B cell (primary cell): ENCODE data around the gene HOXC4. TPM values are rescaled to one million over a fixed set of nuclear protein-coding genes. Genes with fewer than 3 reads are reported as not detected.

ENCODE experiments used
- ATAC-seq: fragments of 200-7000 bp; cut with Tn5 transposase; one replicate; pipeline ENCODE4 v1.10.0; 2021; ENCODE audit warnings: low read depth, mild to moderate bottlenecking, moderate number of reproducible peaks, moderate library complexity
- CTCF ChIA-PET: fragments of 350-600 bp; sonication (Branson Sonifier 250); formaldehyde crosslinking; loops from one replicate; lab custom pipeline; 2021; ENCODE audit warnings: antibody characterized with exemption, inconsistent platforms; lab: Charles Lee
- POLR2A ChIA-PET: fragments of 350-600 bp; sonication (Branson Sonifier 250); formaldehyde crosslinking; loops from one replicate; lab custom pipeline; 2021; ENCODE audit warnings: antibody characterized with exemption; lab: Charles Lee
- DNase-seq: peaks from one replicate; pipeline ENCODE4 v3.0.0; 2013
- H2AFZ ChIP-seq: 2 replicates; pipeline ENCODE4 v1.6.1; 2012; ENCODE audit warnings: mild to moderate bottlenecking, low read depth, low read length; ENCODE audit not compliant: insufficient read depth, poor library complexity, severe bottlenecking
- H3K27ac ChIP-seq, 2 donors: 1 replicate in 1 of 2; 2 replicates in 1 of 2; pipeline ENCODE4 v1.5.1; 2012 to 2013; ENCODE audit warnings: low read length in 2 of 2, mild to moderate bottlenecking in 2 of 2, moderate library complexity in 1 of 2
- H3K27me3 ChIP-seq, 4 experiments: fragments of 200-600 bp in 1 of 4; sonication (generic) in 1 of 4; replicated peaks in 1 of 4; 1 replicate in 2 of 4; 2 replicates in 2 of 4; pipeline versions ENCODE4 v1.6.1 to v1.7.0; 2013 to 2016; ENCODE audit warnings: low read length in 3 of 4, mild to moderate bottlenecking in 2 of 4, mixed read lengths in 1 of 4, moderate library complexity in 1 of 4; ENCODE audit not compliant: insufficient read depth in 4 of 4, control insufficient read depth in 3 of 4; ENCODE audit errors: control extremely low read depth in 1 of 4
- H3K36me3 ChIP-seq, 2 experiments: replicated peaks in 1 of 2; 1 replicate in 1 of 2; 2 replicates in 1 of 2; pipeline versions ENCODE4 v1.6.1 to v1.7.1; 2013; ENCODE audit warnings: low read length in 1 of 2; ENCODE audit not compliant: insufficient read depth in 2 of 2, control insufficient read depth in 1 of 2; ENCODE audit errors: control extremely low read depth in 1 of 2, extremely low read depth in 1 of 2
- H3K4me1 ChIP-seq, 2 donors: fragments of 200-600 bp in 1 of 2; sonication (generic) in 1 of 2; 1 replicate in 1 of 2; 2 replicates in 1 of 2; pipeline versions ENCODE4 v1.5.1 to v1.6.1; 2013 to 2017; ENCODE audit warnings: low read length in 2 of 2; ENCODE audit not compliant: control insufficient read depth in 2 of 2, insufficient read depth in 2 of 2
- H3K4me2 ChIP-seq: replicated peaks from 2 replicates; pipeline ENCODE3; 2012; ENCODE audit warnings: mild to moderate bottlenecking, low read depth, low read length; ENCODE audit not compliant: poor library complexity, severe bottlenecking
- H3K4me3 ChIP-seq, 5 experiments: fragments of 200-600 bp in 1 of 5; sonication (generic) in 1 of 5; 1 replicate in 3 of 5; 2 replicates in 2 of 5; pipeline versions ENCODE4 v1.5.1 to v1.7.0; 2011 to 2016; ENCODE audit warnings: low read length in 4 of 5, mild to moderate bottlenecking in 4 of 5, low read depth in 2 of 5, control low read depth in 1 of 5, moderate library complexity in 1 of 5; ENCODE audit not compliant: insufficient read depth in 1 of 5; ENCODE audit errors: control extremely low read depth in 1 of 5, extremely low read depth in 1 of 5
- H3K79me2 ChIP-seq: fragments of 200-600 bp; sonication (generic); one replicate; pipeline ENCODE4 v1.6.0; 2016; ENCODE audit warnings: low read length; ENCODE audit not compliant: control insufficient read depth, insufficient read depth
- H3K9ac ChIP-seq: fragments of 200-600 bp; sonication (generic); 2 replicates; pipeline ENCODE4 v1.6.1; 2017; ENCODE audit warnings: mild to moderate bottlenecking, low read length, moderate library complexity
- H3K9me3 ChIP-seq, 3 donors: one replicate each; pipeline versions ENCODE4 v1.6.1 to v1.7.1; 2013; ENCODE audit warnings: low read length in 2 of 3; ENCODE audit not compliant: control insufficient read depth in 2 of 3, insufficient read depth in 1 of 3; ENCODE audit errors: control extremely low read depth in 1 of 3
- H4K20me1 ChIP-seq: 2 replicates; pipeline ENCODE4 v1.6.0; 2012; ENCODE audit warnings: mild to moderate bottlenecking, low read length; ENCODE audit not compliant: insufficient read depth, control insufficient read depth, poor library complexity, severe bottlenecking
- H3K27ac Mint-ChIP-seq: one replicate; pipeline ENCODE4 v1.8.0; 2021; ENCODE audit warnings: mixed read lengths
- H3K27me3 Mint-ChIP-seq: one replicate; pipeline ENCODE4 v1.8.0; 2021; ENCODE audit warnings: mixed read lengths
- H3K4me1 Mint-ChIP-seq: one replicate; pipeline ENCODE4 v1.8.0; 2021; ENCODE audit warnings: mixed read lengths
- H3K4me3 Mint-ChIP-seq: one replicate; pipeline ENCODE4 v1.8.0; 2021; ENCODE audit warnings: mixed read lengths
- H3K9me3 Mint-ChIP-seq: one replicate; pipeline ENCODE4 v1.8.0; 2022; ENCODE audit warnings: mixed read lengths; ENCODE audit not compliant: insufficient read depth
- EZH2 ChIP-seq: IDR thresholded peaks from 2 replicates; pipeline ENCODE4 v1.6.1; 2012; ENCODE audit warnings: borderline replicate concordance, low read depth, mild to moderate bottlenecking, moderate library complexity, low read length; ENCODE audit not compliant: insufficient read depth, poor library complexity, severe bottlenecking
- WGBS: methylation state at CpG from one replicate; pipeline ENCODE4 v1.1.5; 2013; ENCODE audit warnings: missing lambda C conversion rate; ENCODE audit not compliant: insufficient coverage; 5-methylcytosine and 5-hydroxymethylcytosine counted together
- intact Hi-C: fragments of 100-400 bp; cut with micrococcal nuclease; formaldehyde crosslinking; loops from one replicate; pipeline ENCODE4 v1.10.0; 2022
- polyA plus RNA-seq: library from polyadenylated mRNA; depleted of rRNA; stranded (reverse); fragments of >200 nt; gene quantifications from 2 replicates; pipeline ENCODE4 v1.2.3, GENCODE V29; 2012
- total RNA-seq, 2 donors: library from RNA; stranded (reverse); fragments of 120-200 nt in 1 of 2; gene quantifications; 1 replicate in 1 of 2; 2 replicates in 1 of 2; pipeline versions ENCODE4 v1.2.3 to v1.2.4, GENCODE V29; 2013 to 2022
- TF ChIP-seq, protein P1 (sequence below): fragments of 200-600 bp; IDR thresholded peaks from one replicate; pipeline ENCODE4 v1.8.0; 2022; ENCODE audit warnings: antibody characterized with exemption, mild to moderate bottlenecking

Gene HOXC4
- total and polyA plus RNA-seq, 2 donors (not counting 1 experiment from before 2014, with no cell fraction given): 4.3 to 6.5 TPM

DNA sequence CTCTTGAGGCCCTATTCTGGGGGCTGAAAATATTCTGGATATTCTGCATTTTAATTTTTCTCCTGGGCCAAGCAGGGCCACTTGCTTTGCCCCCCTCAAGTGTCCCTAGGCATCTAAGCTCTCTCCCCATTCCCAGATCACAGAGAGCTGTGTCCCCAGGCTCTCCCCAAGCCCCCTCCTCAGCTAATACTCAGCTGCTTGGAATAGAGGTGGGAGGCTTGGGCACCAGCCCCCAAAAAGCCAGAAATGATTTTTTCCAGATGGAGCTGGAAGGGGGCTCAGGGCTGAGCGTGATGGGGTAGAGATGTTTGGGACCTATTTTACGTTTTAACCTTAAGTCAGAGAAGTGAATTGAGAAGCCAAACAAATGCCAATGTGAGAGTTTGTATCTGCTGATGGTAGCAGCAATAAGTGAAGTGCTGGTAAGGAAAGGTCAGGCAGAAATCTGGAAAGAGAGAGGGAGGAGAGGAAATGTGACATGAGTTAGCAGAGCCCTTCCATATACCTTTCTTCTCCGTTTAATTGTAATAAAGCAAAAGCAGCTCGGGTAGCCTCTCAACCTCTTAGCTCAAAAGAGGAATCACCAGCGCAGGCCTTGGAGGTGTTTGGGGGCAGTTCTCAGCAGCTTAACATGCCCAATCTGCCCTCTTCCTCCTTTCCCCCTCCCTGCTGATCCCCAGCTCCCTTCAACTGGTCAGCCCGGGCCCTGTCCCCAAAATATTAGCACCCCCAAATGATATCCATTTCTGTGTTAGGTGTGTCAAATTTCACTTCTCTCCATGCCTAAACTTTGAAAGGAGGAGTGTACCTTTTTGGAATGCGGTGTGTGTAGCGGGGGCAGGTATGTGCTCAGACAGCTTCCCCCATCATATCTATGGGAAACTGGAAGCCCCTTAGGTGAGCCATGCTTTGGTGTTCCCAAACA, 30.4 kb upstream of the HOXC4 start:
- no peak overlapping the region for H3K27ac Mint-ChIP-seq
- H3K27me3 Mint-ChIP-seq: peaks cover 66% of the 10 kb centered on the region
- Histone ChIP-seq H4K20me1 (no peaks in the 10 kb centered on the region), H3K9me3 (peaks cover 0 to 16% (median 0%) of the 10 kb centered on the region in 3 donors), H3K4me3 (no peak overlapping the region), H3K9ac (no peak overlapping the region), H3K4me1 (peaks cover 6 to 20% of the 10 kb centered on the region in 2 donors), H2AFZ (no peak overlapping the region), H3K4me2 (no peak overlapping the region), H3K27me3 (peaks cover 0 to 91% (median 74%) of the 10 kb centered on the region in 4 experiments), H3K27ac (no peak overlapping the region), H3K79me2 (no peaks in the 10 kb centered on the region), H3K36me3 (no peaks in the 10 kb centered on the region)
- 61% methylated on average over 2 of the region's 8 CpGs for WGBS
- POLR2A ChIA-PET: no interaction called here
- no peak overlapping the region for H3K4me3 Mint-ChIP-seq
- intact Hi-C loops: no loop called here
- H3K9me3 Mint-ChIP-seq: no peaks in the 10 kb centered on the region
- DNase-seq (peak; percentile 8), ATAC-seq (no peak)
- TF ChIP-seq, protein P1, sequence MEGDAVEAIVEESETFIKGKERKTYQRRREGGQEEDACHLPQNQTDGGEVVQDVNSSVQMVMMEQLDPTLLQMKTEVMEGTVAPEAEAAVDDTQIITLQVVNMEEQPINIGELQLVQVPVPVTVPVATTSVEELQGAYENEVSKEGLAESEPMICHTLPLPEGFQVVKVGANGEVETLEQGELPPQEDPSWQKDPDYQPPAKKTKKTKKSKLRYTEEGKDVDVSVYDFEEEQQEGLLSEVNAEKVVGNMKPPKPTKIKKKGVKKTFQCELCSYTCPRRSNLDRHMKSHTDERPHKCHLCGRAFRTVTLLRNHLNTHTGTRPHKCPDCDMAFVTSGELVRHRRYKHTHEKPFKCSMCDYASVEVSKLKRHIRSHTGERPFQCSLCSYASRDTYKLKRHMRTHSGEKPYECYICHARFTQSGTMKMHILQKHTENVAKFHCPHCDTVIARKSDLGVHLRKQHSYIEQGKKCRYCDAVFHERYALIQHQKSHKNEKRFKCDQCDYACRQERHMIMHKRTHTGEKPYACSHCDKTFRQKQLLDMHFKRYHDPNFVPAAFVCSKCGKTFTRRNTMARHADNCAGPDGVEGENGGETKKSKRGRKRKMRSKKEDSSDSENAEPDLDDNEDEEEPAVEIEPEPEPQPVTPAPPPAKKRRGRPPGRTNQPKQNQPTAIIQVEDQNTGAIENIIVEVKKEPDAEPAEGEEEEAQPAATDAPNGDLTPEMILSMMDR: no peak
- no peak for TF ChIP-seq EZH2
- peaks cover 18% of the 10 kb centered on the region for H3K4me1 Mint-ChIP-seq
- CTCF ChIA-PET: interaction anchor here (0.7 to 2.1 kb wide), 9 partner anchors 9 to 191 kb away, joined by 3 to 22 read pairs (median 5); partner anchors contain the start of gene HOXC5

DNA sequence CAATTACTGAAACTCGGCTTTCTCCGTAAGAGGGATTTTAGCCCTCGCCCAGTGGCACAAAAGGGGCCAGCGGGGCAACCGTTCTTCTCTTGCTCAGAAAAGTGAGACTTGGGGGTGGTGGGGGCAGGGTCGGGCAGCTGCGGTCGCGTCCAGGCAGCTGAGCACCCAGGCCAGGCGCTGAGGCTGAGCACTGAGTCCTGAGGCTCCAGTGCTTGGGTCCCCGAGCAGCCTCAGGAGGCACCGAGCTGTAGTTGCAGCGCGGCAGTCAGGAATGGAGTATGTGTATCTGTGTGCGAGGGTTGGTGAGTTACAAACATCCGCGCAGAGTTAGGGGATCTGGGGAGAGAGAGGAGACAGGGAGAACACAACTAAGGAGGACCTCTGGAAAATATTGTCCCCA, 29.5 kb upstream of the HOXC4 start:
- 48% methylated on average over 14 of the region's 17 CpGs for WGBS
- Mint-ChIP-seq H3K4me1 (peaks cover 17% of the 10 kb centered on the region), H3K9me3 (no peaks in the 10 kb centered on the region), H3K4me3 (no peak overlapping the region), H3K27me3 (peaks cover 71% of the 10 kb centered on the region), H3K27ac (no peak overlapping the region)
- no peak for ATAC-seq
- Histone ChIP-seq H3K4me2 (no peak overlapping the region), H3K79me2 (no peaks in the 10 kb centered on the region), H3K27ac (no peak overlapping the region), H3K9me3 (peaks cover 0 to 16% (median 0%) of the 10 kb centered on the region in 3 donors), H3K9ac (no peak overlapping the region), H3K4me3 (no peak overlapping the region), H2AFZ (no peak overlapping the region), H3K27me3 (peaks cover 0 to 92% (median 79%) of the 10 kb centered on the region in 4 experiments), H3K36me3 (no peaks in the 10 kb centered on the region), H3K4me1 (peaks cover 0 to 23% of the 10 kb centered on the region in 2 donors), H4K20me1 (no peaks in the 10 kb centered on the region)
- CTCF ChIA-PET: interaction anchor here (1.2 to 2.1 kb wide), 8 partner anchors 9 to 190 kb away, joined by 3 to 22 read pairs (median 5); partner anchors contain the start of gene HOXC5
- TF ChIP-seq, protein P1: no peak
- TF ChIP-seq EZH2: no peak
- no peak for DNase-seq
- POLR2A ChIA-PET: interaction anchor here (0.6 kb wide), 1 partner anchor 185 kb away, joined by 5 read pairs; no protein-coding TSS in a partner anchor
- intact Hi-C loops: no loop called here
